Activated effector memory CD4-positive, alpha-beta T cell treated with Interleukin-2 at 50 U/mL for 16 hours (primary cell): ENCODE data around the gene F13A1.

ENCODE experiments used
- DNase-seq: peaks from one replicate; pipeline ENCODE4 v3.0.0-alpha.2; 2020

F13A1 gene

GRCh38 chr6:6239598-6240581, 80.6 kb downstream of the F13A1 start:
- DNase-seq, result no peak

GRCh38 chr6:6236730-6237469, 83.6 kb downstream of the F13A1 start:
- no peak for DNase-seq

- DNase-seq, result no peak
Observed at GRCh38 chr6:6235786-6236185, 84.7 kb downstream of the F13A1 start.

GRCh38 chr6:6234963-6235362, 85.5 kb downstream of the F13A1 start:
- DNase-seq, result no peak

- DNase-seq, result no peak
Observed at GRCh38 chr6:6230286-6230685, 90.2 kb downstream of the F13A1 start.

GRCh38 chr6:6227896-6228295, 92.6 kb downstream of the F13A1 start:
- no peak for DNase-seq

GRCh38 chr6:6225885-6226529, 94.5 kb downstream of the F13A1 start:
- no peak for DNase-seq

- DNase-seq, result no peak
Observed at GRCh38 chr6:6224933-6225486, 95.5 kb downstream of the F13A1 start.

- no peak for DNase-seq
Observed at GRCh38 chr6:6221787-6222535, 98.5 kb downstream of the F13A1 start.

GRCh38 chr6:6220718-6221117, 99.7 kb downstream of the F13A1 start:
- no peak for DNase-seq

- DNase-seq, result no peak
Observed at GRCh38 chr6:6219716-6220115, 100.7 kb downstream of the F13A1 start.

GRCh38 chr6:6218759-6219085, 101.7 kb downstream of the F13A1 start:
- no peak for DNase-seq

- no peak for DNase-seq
Observed at GRCh38 chr6:6217855-6218758, 102.4 kb downstream of the F13A1 start.

- DNase-seq, result no peak
Observed at GRCh38 chr6:6210994-6211393, 109.5 kb downstream of the F13A1 start.

GRCh38 chr6:6202886-6203285, 117.6 kb downstream of the F13A1 start:
- no peak for DNase-seq

- DNase-seq, result no peak
Observed at GRCh38 chr6:6201200-6201599, 119.3 kb downstream of the F13A1 start.

- DNase-seq, result no peak
Observed at GRCh38 chr6:6199678-6200077, 120.8 kb downstream of the F13A1 start.

GRCh38 chr6:6196762-6197161, 123.7 kb downstream of the F13A1 start:
- DNase-seq, result no peak

- no peak for DNase-seq
Observed at GRCh38 chr6:6195080-6195479, 125.4 kb downstream of the F13A1 start.

- DNase-seq, result no peak
Observed at GRCh38 chr6:6193221-6193745, 127.2 kb downstream of the F13A1 start.

- no peak for DNase-seq
Observed at GRCh38 chr6:6191909-6192308, 128.6 kb downstream of the F13A1 start.
